Keratinocyte (primary cell): ENCODE results near the gene ARPC5L. TPM values are rescaled to one million over a fixed set of nuclear protein-coding genes. Genes with fewer than 3 reads are reported as not detected.

Experiments used
- DNase-seq: peaks from one replicate; pipeline ENCODE4 v3.0.0-alpha.2; 2011; ENCODE audit warnings: low read depth, missing footprints, low spot score
- FAIRE-seq: peaks from 2 replicates; lab custom pipeline; 2011; peaks lifted over from hg19 to GRCh38; lab: Jason Lieb, UNC
- H2AFZ ChIP-seq: 2 replicates; pipeline ENCODE4 v1.6.0; 2012; ENCODE audit warnings: low read length, control low read depth, inconsistent platforms; ENCODE audit not compliant: control insufficient read depth
- H3K27ac ChIP-seq: 2 replicates; pipeline ENCODE4 v1.5.1; 2011; ENCODE audit warnings: low read length; ENCODE audit not compliant: control insufficient read depth, insufficient read depth
- H3K27me3 ChIP-seq: 3 replicates; pipeline ENCODE4 v1.6.0; 2011; ENCODE audit warnings: low read length; ENCODE audit not compliant: control insufficient read depth, insufficient read depth; ENCODE audit errors: extremely low read depth
- H3K36me3 ChIP-seq, 2 experiments: 2 replicates in 1 of 2; 3 replicates in 1 of 2; pipeline ENCODE4 v1.5.1; 2011; ENCODE audit warnings: low read length in 2 of 2, mild to moderate bottlenecking in 1 of 2; ENCODE audit not compliant: control insufficient read depth in 2 of 2, insufficient read depth in 2 of 2; ENCODE audit errors: extremely low read depth in 1 of 2
- H3K4me1 ChIP-seq: 3 replicates; pipeline ENCODE4 v1.5.1; 2011; ENCODE audit warnings: low read length; ENCODE audit not compliant: control insufficient read depth, insufficient read depth; ENCODE audit errors: extremely low read depth
- H3K4me2 ChIP-seq: 3 replicates; pipeline ENCODE4 v1.6.0; 2011; ENCODE audit warnings: low read depth, low read length; ENCODE audit not compliant: control insufficient read depth, insufficient read depth; ENCODE audit errors: extremely low read depth
- H3K4me3 ChIP-seq, 3 experiments: fragments of 200-600 bp in 1 of 3; sonication (generic) in 1 of 3; 2 replicates in 2 of 3; 3 replicates in 1 of 3; pipeline ENCODE4 v1.5.1; 2011 to 2016; ENCODE audit warnings: low read length in 3 of 3, mild to moderate bottlenecking in 3 of 3, control low read depth in 2 of 3, inconsistent platforms in 1 of 3, low read depth in 1 of 3, mixed read lengths in 1 of 3, mixed run types in 1 of 3, moderate library complexity in 1 of 3; ENCODE audit not compliant: control insufficient read depth in 2 of 3, insufficient read depth in 2 of 3; ENCODE audit errors: extremely low read depth in 1 of 3
- H3K79me2 ChIP-seq: 2 replicates; pipeline ENCODE4 v1.6.0; 2012; ENCODE audit warnings: low read length; ENCODE audit not compliant: control insufficient read depth, insufficient read depth
- H3K9ac ChIP-seq: 3 replicates; pipeline ENCODE4 v1.6.0; 2011; ENCODE audit warnings: low read length; ENCODE audit not compliant: control insufficient read depth, insufficient read depth; ENCODE audit errors: extremely low read depth
- H3K9me1 ChIP-seq: 3 replicates; pipeline ENCODE4 v1.6.0; 2011; ENCODE audit warnings: low read length; ENCODE audit not compliant: control insufficient read depth, insufficient read depth; ENCODE audit errors: extremely low read depth
- H3K9me3 ChIP-seq: 2 replicates; pipeline ENCODE4 v1.5.1; 2012; ENCODE audit warnings: low read depth, low read length; ENCODE audit not compliant: control insufficient read depth
- H4K20me1 ChIP-seq: 3 replicates; pipeline ENCODE4 v1.6.0; 2011; ENCODE audit warnings: low read length; ENCODE audit not compliant: control insufficient read depth, insufficient read depth; ENCODE audit errors: extremely low read depth
- EZH2 ChIP-seq: IDR thresholded peaks from one replicate; pipeline ENCODE4 v1.6.1; 2012; ENCODE audit warnings: inconsistent platforms, mild to moderate bottlenecking, low read length, moderate library complexity
- dilution Hi-C: fragments of 300-500 bp; cut with MboI; formaldehyde crosslinking; loops from one replicate; pipeline ENCODE4 v1.7.0; 2020; ENCODE audit warnings: low sequenced_read_pairs; ENCODE audit not compliant: extremely low pct_ligation_motif_present
- polyA plus RNA-seq, 5 experiments: library from polyadenylated mRNA; depleted of rRNA in 3 of 5; stranded (reverse) in 3 of 5; stranded (forward) in 1 of 5; unstranded in 1 of 5; fragments of >200 nt; gene quantifications; 1 replicate in 1 of 5; 2 replicates in 3 of 5; 3 replicates in 1 of 5; pipeline versions ENCODE4 v1.2.1 to v1.2.3, GENCODE V29; 2011 to 2012; ENCODE audit warnings: missing spikeins in 2 of 5, low read depth in 1 of 5, low replicate concordance in 1 of 5
- TF ChIP-seq, protein P1 (sequence below), 3 experiments: IDR thresholded peaks in 1 of 3; conservative IDR thresholded peaks in 1 of 3; optimal IDR thresholded peaks in 1 of 3; 2 replicates in 2 of 3; 3 replicates in 1 of 3; pipeline versions ENCODE3 to v1.5.1; 2011; ENCODE audit warnings: low read length in 3 of 3, mild to moderate bottlenecking in 3 of 3, moderate library complexity in 2 of 3, control low read depth in 1 of 3, inconsistent platforms in 1 of 3; ENCODE audit not compliant: insufficient read depth in 2 of 3; ENCODE audit errors: extremely low read depth in 1 of 3

ARPC5L gene
- polyA plus RNA-seq, 1 donor (not counting 4 experiments of a cell fraction or from before 2014, with no cell fraction given), result 102 TPM

- FAIRE-seq, result no peak
- Histone ChIP-seq H3K4me2 (peak overlapping the region; percentile 98), H3K9ac (peak overlapping the region; percentile 97), H3K36me3 (peaks cover 12 to 31% of the 10 kb centered on the region in 2 experiments), H3K4me3 (peak overlapping the region; percentile 78 to 98 (median 85)), H3K27ac (peak overlapping the region; percentile 94), H4K20me1 (peaks cover 10% of the 10 kb centered on the region), H3K9me3 (no peaks in the 10 kb centered on the region), H3K27me3 (no peaks in the 10 kb centered on the region), H3K4me1 (peaks cover 45% of the 10 kb centered on the region), H2AFZ (no peak overlapping the region), H3K79me2 (peaks cover 63% of the 10 kb centered on the region), H3K9me1 (peaks cover 2% of the 10 kb centered on the region)
- TF ChIP-seq EZH2, result no peak
- TF ChIP-seq, protein P1, sequence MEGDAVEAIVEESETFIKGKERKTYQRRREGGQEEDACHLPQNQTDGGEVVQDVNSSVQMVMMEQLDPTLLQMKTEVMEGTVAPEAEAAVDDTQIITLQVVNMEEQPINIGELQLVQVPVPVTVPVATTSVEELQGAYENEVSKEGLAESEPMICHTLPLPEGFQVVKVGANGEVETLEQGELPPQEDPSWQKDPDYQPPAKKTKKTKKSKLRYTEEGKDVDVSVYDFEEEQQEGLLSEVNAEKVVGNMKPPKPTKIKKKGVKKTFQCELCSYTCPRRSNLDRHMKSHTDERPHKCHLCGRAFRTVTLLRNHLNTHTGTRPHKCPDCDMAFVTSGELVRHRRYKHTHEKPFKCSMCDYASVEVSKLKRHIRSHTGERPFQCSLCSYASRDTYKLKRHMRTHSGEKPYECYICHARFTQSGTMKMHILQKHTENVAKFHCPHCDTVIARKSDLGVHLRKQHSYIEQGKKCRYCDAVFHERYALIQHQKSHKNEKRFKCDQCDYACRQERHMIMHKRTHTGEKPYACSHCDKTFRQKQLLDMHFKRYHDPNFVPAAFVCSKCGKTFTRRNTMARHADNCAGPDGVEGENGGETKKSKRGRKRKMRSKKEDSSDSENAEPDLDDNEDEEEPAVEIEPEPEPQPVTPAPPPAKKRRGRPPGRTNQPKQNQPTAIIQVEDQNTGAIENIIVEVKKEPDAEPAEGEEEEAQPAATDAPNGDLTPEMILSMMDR (optimal IDR thresholded peaks at IDR 0.05 in 1 of 3, IDR thresholded peaks at IDR 0.05 in 1 of 3, conservative IDR thresholded peaks at IDR 0.05 in 1 of 3; ENCODE audit: extremely low read depth in 1 of 3, insufficient read depth in 2 of 3, low read length in 3 of 3), result no peak
- no peak for DNase-seq
- dilution Hi-C loops, result no loop called here
Observed at GRCh38 chr9:124869466-124869985, 7.6 kb downstream of the ARPC5L start.

DNA sequence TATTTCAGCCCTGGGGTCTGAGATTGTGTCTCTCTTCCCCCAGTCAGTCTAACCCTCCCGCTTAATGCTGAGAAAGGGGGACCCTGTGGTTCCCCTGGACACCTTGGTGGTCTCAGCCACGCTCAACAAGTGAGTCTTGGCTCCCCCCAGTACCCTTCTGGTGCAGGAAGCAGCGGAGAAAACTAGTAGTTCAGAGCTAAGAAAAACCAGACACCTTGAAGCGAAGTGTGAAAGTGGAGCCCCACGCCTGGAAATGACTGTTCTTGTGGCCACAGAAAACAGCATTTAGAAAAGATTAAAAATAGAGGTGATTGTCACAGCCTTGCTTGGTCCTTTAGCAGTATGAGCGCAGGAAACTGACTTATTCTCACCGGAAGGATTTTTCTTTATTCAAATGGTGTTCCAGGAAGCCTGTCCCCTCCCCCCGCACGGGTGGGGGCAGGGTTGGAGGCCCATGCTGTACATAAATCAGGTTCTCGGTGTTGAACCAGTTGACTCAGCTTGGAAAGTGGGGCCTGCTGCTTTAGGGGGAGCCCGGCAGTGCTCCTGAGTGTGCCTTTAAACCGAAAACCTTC lies 8.1 kb downstream of the ARPC5L start:
- Histone ChIP-seq H3K9me1 (peaks cover 2% of the 10 kb centered on the region), H3K4me3 (peak overlapping the region; percentile 78 to 98 (median 85)), H3K9me3 (no peaks in the 10 kb centered on the region), H3K79me2 (peaks cover 69% of the 10 kb centered on the region), H2AFZ (no peak overlapping the region), H3K27me3 (no peaks in the 10 kb centered on the region), H3K27ac (peak overlapping the region; percentile 94), H3K36me3 (peaks cover 16 to 36% of the 10 kb centered on the region in 2 experiments), H4K20me1 (peaks cover 15% of the 10 kb centered on the region), H3K9ac (peak overlapping the region; percentile 97), H3K4me2 (peak overlapping the region; percentile 98), H3K4me1 (peaks cover 45% of the 10 kb centered on the region)
- dilution Hi-C loops, result no loop called here
- no peak for DNase-seq
- TF ChIP-seq, protein P1 (optimal IDR thresholded peaks at IDR 0.05 in 1 of 3, IDR thresholded peaks at IDR 0.05 in 1 of 3, conservative IDR thresholded peaks at IDR 0.05 in 1 of 3; ENCODE audit: extremely low read depth in 1 of 3, insufficient read depth in 2 of 3, low read length in 3 of 3), result no peak
- no peak for TF ChIP-seq EZH2
- no peak for FAIRE-seq
